Mesenchymal stem cell (in vitro differentiated cells and primary cell): ENCODE results near the gene IGF1R.

Experiments
- DNase-seq: peaks from one replicate; pipeline ENCODE4 v3.0.0-alpha.2; 2013
- H2AFZ ChIP-seq: one replicate; pipeline ENCODE4 v1.6.1; 2013; ENCODE audit warnings: low read depth, mild to moderate bottlenecking, control low read depth, inconsistent platforms, low read length, moderate library complexity
- H2AK5ac ChIP-seq: 2 replicates; pipeline ENCODE4 v1.6.1; 2013; ENCODE audit warnings: low read length, moderate library complexity, mild to moderate bottlenecking, inconsistent platforms; ENCODE audit not compliant: severe bottlenecking
- H2BK120ac ChIP-seq: one replicate; pipeline ENCODE4 v1.6.1; 2013; ENCODE audit warnings: low read depth, mild to moderate bottlenecking, inconsistent platforms, low read length, moderate library complexity
- H2BK12ac ChIP-seq, 2 experiments: one replicate each; pipeline ENCODE4 v1.6.1; 2013; ENCODE audit warnings: inconsistent platforms in 2 of 2, low read length in 2 of 2, mild to moderate bottlenecking in 2 of 2, moderate library complexity in 2 of 2, control low read depth in 1 of 2
- H2BK15ac ChIP-seq: one replicate; pipeline ENCODE4 v1.6.1; 2013; ENCODE audit warnings: mild to moderate bottlenecking, low read depth, inconsistent platforms; ENCODE audit not compliant: poor library complexity, severe bottlenecking
- H2BK5ac ChIP-seq: 2 replicates; pipeline ENCODE4 v1.6.1; 2013; ENCODE audit warnings: low read depth, mild to moderate bottlenecking, low read length, control low read depth, inconsistent platforms; ENCODE audit not compliant: poor library complexity, severe bottlenecking
- H3K14ac ChIP-seq, 2 experiments: one replicate each; pipeline ENCODE4 v1.6.1; 2013; ENCODE audit warnings: inconsistent platforms in 2 of 2, low read length in 2 of 2, control low read depth in 1 of 2, mild to moderate bottlenecking in 1 of 2, moderate library complexity in 1 of 2
- H3K18ac ChIP-seq, 2 experiments: one replicate each; pipeline ENCODE4 v1.6.1; 2013; ENCODE audit warnings: inconsistent platforms in 2 of 2, low read length in 2 of 2, control low read depth in 1 of 2, low read depth in 1 of 2, mild to moderate bottlenecking in 1 of 2
- H3K23ac ChIP-seq, 2 experiments: one replicate each; pipeline ENCODE4 v1.6.1; 2013; ENCODE audit warnings: inconsistent platforms in 2 of 2, low read length in 2 of 2, mild to moderate bottlenecking in 2 of 2, moderate library complexity in 2 of 2, control low read depth in 1 of 2
- H3K27ac ChIP-seq: 2 replicates; pipeline ENCODE4 v1.5.1; 2013; ENCODE audit warnings: mild to moderate bottlenecking, moderate library complexity, low read length, control low read depth, inconsistent platforms; ENCODE audit not compliant: poor library complexity, severe bottlenecking
- H3K27me3 ChIP-seq, 2 experiments: 2 replicates each; pipeline versions ENCODE4 v1.6.1 to v1.7.0; 2013; ENCODE audit warnings: low read length in 2 of 2, mild to moderate bottlenecking in 2 of 2, moderate library complexity in 2 of 2, control low read depth in 1 of 2, inconsistent platforms in 1 of 2; ENCODE audit not compliant: control insufficient read depth in 1 of 2, insufficient read depth in 1 of 2
- H3K36me3 ChIP-seq, 2 experiments: 2 replicates each; pipeline versions ENCODE4 v1.6.1 to v1.7.0; 2013; ENCODE audit warnings: low read length in 2 of 2, control low read depth in 1 of 2, inconsistent platforms in 1 of 2, low read depth in 1 of 2, mild to moderate bottlenecking in 1 of 2; ENCODE audit not compliant: insufficient read depth in 2 of 2, control insufficient read depth in 1 of 2
- H3K4ac ChIP-seq, 2 experiments: one replicate each; pipeline ENCODE4 v1.6.1; 2013; ENCODE audit warnings: inconsistent platforms in 2 of 2, low read length in 2 of 2, mild to moderate bottlenecking in 2 of 2, moderate library complexity in 2 of 2, control low read depth in 1 of 2, low read depth in 1 of 2
- H3K4me1 ChIP-seq: 2 replicates; pipeline ENCODE4 v1.6.1; 2013; ENCODE audit warnings: low read depth, low read length, control low read depth; ENCODE audit not compliant: control insufficient read depth, insufficient read depth
- H3K4me2 ChIP-seq: 2 replicates; pipeline ENCODE4 v1.6.1; 2013; ENCODE audit warnings: low read length, mild to moderate bottlenecking, inconsistent platforms; ENCODE audit not compliant: poor library complexity, severe bottlenecking
- H3K4me3 ChIP-seq, 2 experiments: 2 replicates each; pipeline versions ENCODE4 v1.5.1 to v1.7.0; 2013; ENCODE audit warnings: low read length in 2 of 2, mild to moderate bottlenecking in 2 of 2, control low read depth in 1 of 2, low read depth in 1 of 2; ENCODE audit not compliant: insufficient read depth in 1 of 2
- H3K79me1 ChIP-seq: replicated peaks from 2 replicates; pipeline ENCODE4 v1.6.1; 2013; ENCODE audit warnings: mild to moderate bottlenecking, control low read depth, low read length, inconsistent platforms; ENCODE audit not compliant: poor library complexity, severe bottlenecking
- H3K9ac ChIP-seq: 2 replicates; pipeline ENCODE4 v1.7.0; 2013; ENCODE audit warnings: mild to moderate bottlenecking, low read length, moderate library complexity
- H3K9me3 ChIP-seq: 2 replicates; pipeline ENCODE4 v1.7.0; 2013; ENCODE audit warnings: mild to moderate bottlenecking, low read length; ENCODE audit not compliant: control insufficient read depth
- H4K8ac ChIP-seq: one replicate; pipeline ENCODE4 v1.6.1; 2013; ENCODE audit warnings: inconsistent platforms, mild to moderate bottlenecking, low read length, moderate library complexity
- H4K91ac ChIP-seq: one replicate; pipeline ENCODE4 v1.6.1; 2013; ENCODE audit warnings: mild to moderate bottlenecking, low read length, inconsistent platforms
- WGBS: methylation state at CpG from one replicate; pipeline ENCODE4 v1.1.7; 2013; ENCODE audit warnings: mixed read lengths; 5-methylcytosine and 5-hydroxymethylcytosine counted together

Gene IGF1R

DNA sequence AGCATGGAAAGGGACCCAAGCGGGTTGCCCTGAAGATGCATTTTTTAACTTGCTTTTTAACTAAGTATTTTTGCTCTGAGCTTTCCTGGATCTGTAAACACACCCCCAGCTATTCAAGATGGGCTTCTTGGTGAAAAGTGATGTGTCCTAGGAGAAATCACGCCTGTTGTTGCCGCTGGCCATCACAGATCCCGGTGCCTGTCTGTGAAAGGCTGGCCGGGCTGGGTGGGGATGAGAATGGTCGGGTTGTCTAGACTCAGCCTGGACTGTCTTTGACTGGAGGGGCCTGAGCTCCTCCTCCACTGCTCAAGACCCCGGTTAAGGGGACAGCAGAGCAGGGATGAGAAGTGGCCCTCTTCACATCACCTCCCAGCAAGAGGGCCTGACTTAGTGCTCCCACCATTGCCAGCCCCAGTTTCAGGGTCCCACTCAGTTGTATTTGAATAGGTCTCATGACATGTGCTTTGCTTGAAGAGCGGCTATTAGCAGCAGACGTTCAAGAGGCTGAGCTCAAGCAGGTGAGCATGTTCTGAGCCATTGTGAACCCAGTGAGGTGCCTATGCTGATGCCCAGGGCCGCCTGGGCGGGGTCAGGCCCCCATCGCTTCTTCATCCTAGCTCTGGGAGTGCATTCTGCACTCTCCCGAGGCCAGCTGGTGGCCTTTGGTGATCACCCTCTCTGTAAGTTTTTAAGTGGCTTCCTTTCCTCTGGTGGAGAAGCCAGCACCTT lies 79.9 kb downstream of the IGF1R start:
- Histone ChIP-seq H2BK120ac (peak overlapping the region; percentile 89), H4K91ac (peak overlapping the region; percentile 91), H2AK5ac (peak overlapping the region; percentile 100), H4K8ac (peak overlapping the region; percentile 91), H3K27ac (peak overlapping the region; percentile 99), H3K79me1 (peaks cover 17% of the 10 kb centered on the region), H2AFZ (no peak overlapping the region), H3K4me2 (no peak overlapping the region), H3K27me3 (no peaks in the 10 kb centered on the region), H3K9me3 (no peaks in the 10 kb centered on the region), H3K4ac (peak overlapping the region; percentile 92 to 97), H3K4me1 (peaks cover 40% of the 10 kb centered on the region), H3K14ac (peak overlapping the region in 1 of 2 experiments; percentile 45), H2BK15ac (no peak overlapping the region), H3K23ac (peak overlapping the region in 1 of 2 experiments; percentile 75), H2BK5ac (peak overlapping the region; percentile 97), H3K9ac (peak overlapping the region; percentile 89), H3K18ac (peak overlapping the region; percentile 79 to 97), H3K4me3 (no peak overlapping the region), H3K36me3 (no peaks in the 10 kb centered on the region), H2BK12ac (peak overlapping the region; percentile 96 to 99)
- no peak for DNase-seq
- 74% methylated on average over 13 of the region's 13 CpGs for WGBS

- Histone ChIP-seq H4K8ac (no peak overlapping the region), H3K79me1 (peaks cover 17% of the 10 kb centered on the region), H2BK5ac (peak overlapping the region; percentile 97), H2AK5ac (peak overlapping the region; percentile 100), H2BK12ac (peak overlapping the region; percentile 96 to 99), H3K36me3 (no peaks in the 10 kb centered on the region), H3K14ac (no peak overlapping the region), H2BK15ac (no peak overlapping the region), H3K18ac (peak overlapping the region; percentile 79 to 97), H3K9me3 (no peaks in the 10 kb centered on the region), H3K4me2 (no peak overlapping the region), H3K23ac (no peak overlapping the region), H3K4ac (peak overlapping the region in 1 of 2 experiments; percentile 92), H3K27ac (peak overlapping the region; percentile 99), H3K27me3 (no peaks in the 10 kb centered on the region), H3K4me1 (peaks cover 41% of the 10 kb centered on the region), H2BK120ac (no peak overlapping the region), H3K9ac (peak overlapping the region; percentile 89), H2AFZ (no peak overlapping the region), H4K91ac (peak overlapping the region; percentile 91), H3K4me3 (no peak overlapping the region)
- WGBS: 29% methylated on average over 2 of the region's 2 CpGs
- no peak for DNase-seq
These were observed 80.4 kb downstream of the IGF1R start for GRCh38 chr15:98728811-98729160.

DNA sequence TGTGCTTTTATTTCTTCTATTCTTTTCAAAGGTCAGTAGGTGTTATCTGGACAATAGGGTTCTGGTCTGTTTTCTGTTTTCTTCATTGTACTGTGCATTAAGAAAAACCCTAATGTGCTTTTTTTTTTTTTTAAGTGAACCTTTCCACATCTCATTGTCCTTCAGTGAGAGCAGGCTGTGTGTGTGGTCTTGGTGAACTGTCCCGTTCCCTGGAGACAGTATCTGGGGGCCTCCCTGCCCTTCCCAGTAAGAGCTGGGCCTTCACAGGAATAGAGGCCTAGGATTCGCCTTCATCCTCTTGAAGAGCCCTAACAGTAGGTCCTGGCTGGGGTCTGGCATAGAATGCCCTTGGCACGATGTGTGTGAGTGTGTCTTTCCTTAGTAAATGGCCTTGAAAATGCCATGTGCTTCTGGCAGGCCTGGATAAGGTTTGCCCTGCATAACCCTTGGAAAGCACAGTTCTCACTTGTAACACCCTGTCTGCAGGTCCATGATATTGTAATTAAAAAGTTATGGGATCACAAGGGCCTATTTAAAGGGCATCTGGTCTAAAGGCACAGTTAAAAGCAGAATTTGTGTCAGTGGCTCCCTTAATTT lies 81.2 kb downstream of the IGF1R start:
- Histone ChIP-seq H3K79me1 (peaks cover 15% of the 10 kb centered on the region), H3K4me1 (peaks cover 39% of the 10 kb centered on the region), H3K36me3 (no peaks in the 10 kb centered on the region), H3K18ac (peak overlapping the region; percentile 7 to 34), H3K4me3 (no peak overlapping the region), H3K4me2 (no peak overlapping the region), H3K23ac (no peak overlapping the region), H2BK12ac (no peak overlapping the region), H3K9me3 (no peaks in the 10 kb centered on the region), H2BK15ac (no peak overlapping the region), H3K4ac (peak overlapping the region in 1 of 2 experiments; percentile 73), H2AK5ac (peak overlapping the region; percentile 8), H3K9ac (peak overlapping the region; percentile 6), H4K8ac (peak overlapping the region; percentile 16), H3K14ac (peak overlapping the region in 1 of 2 experiments; percentile 3), H2AFZ (no peak overlapping the region), H2BK120ac (no peak overlapping the region), H4K91ac (peak overlapping the region; percentile 5), H3K27ac (peak overlapping the region; percentile 88), H2BK5ac (peak overlapping the region; percentile 6), H3K27me3 (no peaks in the 10 kb centered on the region)
- WGBS: 71% methylated on average over 3 of the region's 3 CpGs
- DNase-seq: peak; percentile 47

- no peaks in the 10 kb centered on the region for H3K36me3 ChIP-seq
- H3K4me2 ChIP-seq: peak overlapping the region; percentile 15
- H2AK5ac ChIP-seq: peak overlapping the region; percentile 98
- 98% methylated on average over 11 of the region's 13 CpGs for WGBS
- no peak overlapping the region for H3K23ac ChIP-seq
- peaks cover 12% of the 10 kb centered on the region for H3K79me1 ChIP-seq
- H4K8ac ChIP-seq: no peak overlapping the region
- H3K14ac ChIP-seq: no peak overlapping the region
- H3K4me3 ChIP-seq: no peak overlapping the region
- H3K9ac ChIP-seq: peak overlapping the region; percentile 1
- peak overlapping the region; percentile 4 for H2BK5ac ChIP-seq
- H2BK15ac ChIP-seq: no peak overlapping the region
- no peak overlapping the region for H2BK12ac ChIP-seq
- H2AFZ ChIP-seq: no peak overlapping the region
- H3K18ac ChIP-seq: no peak overlapping the region
- H3K27ac ChIP-seq: peak overlapping the region; percentile 96
- H3K27me3 ChIP-seq: no peaks in the 10 kb centered on the region
- H4K91ac ChIP-seq: no peak overlapping the region
- no peaks in the 10 kb centered on the region for H3K9me3 ChIP-seq
- H3K4ac ChIP-seq: no peak overlapping the region
- DNase-seq: no peak
- H2BK120ac ChIP-seq: no peak overlapping the region
- H3K4me1 ChIP-seq: peaks cover 45% of the 10 kb centered on the region
These were observed 82.7 kb downstream of the IGF1R start for GRCh38 chr15:98730860-98731711.
